MCF 10A (cell line): ENCODE data around the gene DCP1B. TPM values are rescaled to one million over a fixed set of nuclear protein-coding genes. Genes with fewer than 3 reads are reported as not detected.

Experiments
- BruUV-seq: library from RNA; stranded (reverse); fragments of 400-500 nt; replicated peaks from 2 replicates; lab custom pipeline; 2021; lab: Mats Ljungman, UMichigan
- CTCF ChIA-PET: fragments of 300-600 bp; sonication (Branson Sonifier 250); formaldehyde crosslinking; extraction: SDS; loops from one replicate; lab custom pipeline; 2021; ENCODE audit warnings: antibody characterized with exemption, inconsistent platforms; lab: Yijun Ruan, JAX
- POLR2A ChIA-PET: fragments of 300-600, 350-650 bp; sonication (Branson Sonifier 250); formaldehyde crosslinking; extraction: SDS; loops from one replicate; lab custom pipeline; 2020; ENCODE audit warnings: antibody characterized with exemption, inconsistent platforms; lab: Yijun Ruan, JAX
- DNase-seq: peaks from one replicate; pipeline ENCODE4 v3.0.0-alpha.2; 2018; ENCODE audit not compliant: unreplicated experiment
- H3K27ac Mint-ChIP-seq: one replicate; pipeline ENCODE4 v1.8.0; 2022; ENCODE audit warnings: mild to moderate bottlenecking, low read depth, mixed read lengths; ENCODE audit not compliant: unreplicated experiment
- H3K27me3 Mint-ChIP-seq: one replicate; pipeline ENCODE4 v1.8.0; 2022; ENCODE audit warnings: mixed read lengths; ENCODE audit not compliant: insufficient read depth, unreplicated experiment
- H3K36me3 Mint-ChIP-seq: one replicate; pipeline ENCODE4 v1.8.0; 2022; ENCODE audit warnings: mild to moderate bottlenecking, moderate library complexity, mixed read lengths; ENCODE audit not compliant: insufficient read depth, unreplicated experiment
- H3K4me1 Mint-ChIP-seq: one replicate; pipeline ENCODE4 v1.8.0; 2022; ENCODE audit warnings: mixed read lengths; ENCODE audit not compliant: insufficient read depth, unreplicated experiment
- H3K4me3 Mint-ChIP-seq: one replicate; pipeline ENCODE4 v1.8.0; 2022; ENCODE audit warnings: mild to moderate bottlenecking, moderate library complexity, mixed read lengths; ENCODE audit not compliant: unreplicated experiment
- H3K9me3 Mint-ChIP-seq: one replicate; pipeline ENCODE4 v1.8.0; 2022; ENCODE audit warnings: mixed read lengths; ENCODE audit not compliant: unreplicated experiment
- intact Hi-C: fragments of 100-400 bp; cut with micrococcal nuclease; formaldehyde crosslinking; loops from 2 replicates; pipeline ENCODE4 v1.14.1; 2022
- total RNA-seq: library from RNA; stranded (reverse); gene quantifications from 2 replicates; pipeline ENCODE4 v1.2.3, GENCODE V29; 2022
- TF ChIP-seq, protein P1 (sequence below): fragments of 200-600 bp; IDR thresholded peaks from one replicate; pipeline ENCODE4 v1.8.0; 2022; ENCODE audit warnings: antibody characterized with exemption, mild to moderate bottlenecking; ENCODE audit not compliant: unreplicated experiment

DCP1B gene
- total RNA-seq, 1 experiment from 2014 or later: 5.5 TPM

DNA sequence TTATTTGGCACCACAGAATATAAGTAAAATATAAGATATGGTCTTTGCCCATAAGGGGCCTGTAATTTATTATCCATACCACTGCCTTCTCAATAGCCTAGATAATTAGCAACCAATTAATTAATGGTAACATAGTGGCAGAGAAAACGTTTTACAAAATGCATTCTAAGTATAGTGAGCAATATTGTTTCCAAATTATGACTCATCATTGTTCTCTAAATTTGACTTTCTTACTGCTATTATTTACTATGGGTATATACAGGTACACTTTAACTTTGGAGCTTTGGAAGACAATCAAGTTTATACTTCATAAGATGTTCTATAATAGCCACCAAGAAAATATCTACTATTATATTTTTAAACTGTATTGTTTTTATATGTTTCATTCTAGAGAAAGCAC lies 26.7 kb downstream of the DCP1B start:
- Mint-ChIP-seq H3K27ac (no peak overlapping the region), H3K36me3 (no peaks in the 10 kb centered on the region), H3K27me3 (peaks cover 57% of the 10 kb centered on the region), H3K9me3 (no peaks in the 10 kb centered on the region), H3K4me1 (peaks cover 4% of the 10 kb centered on the region), H3K4me3 (no peak overlapping the region)
- intact Hi-C loops: no loop called here
- no TSS peak for BruUV-seq
- POLR2A ChIA-PET: interaction anchor here (1.0 kb wide), 1 partner anchor 31 kb away, joined by 5 read pairs; no protein-coding TSS in a partner anchor
- CTCF ChIA-PET: interaction anchor here (0.6 to 0.8 kb wide), 2 partner anchors 63 to 148 kb away, joined by 3 read pairs; no protein-coding TSS in a partner anchor
- DNase-seq: no peak
- TF ChIP-seq, protein P1, sequence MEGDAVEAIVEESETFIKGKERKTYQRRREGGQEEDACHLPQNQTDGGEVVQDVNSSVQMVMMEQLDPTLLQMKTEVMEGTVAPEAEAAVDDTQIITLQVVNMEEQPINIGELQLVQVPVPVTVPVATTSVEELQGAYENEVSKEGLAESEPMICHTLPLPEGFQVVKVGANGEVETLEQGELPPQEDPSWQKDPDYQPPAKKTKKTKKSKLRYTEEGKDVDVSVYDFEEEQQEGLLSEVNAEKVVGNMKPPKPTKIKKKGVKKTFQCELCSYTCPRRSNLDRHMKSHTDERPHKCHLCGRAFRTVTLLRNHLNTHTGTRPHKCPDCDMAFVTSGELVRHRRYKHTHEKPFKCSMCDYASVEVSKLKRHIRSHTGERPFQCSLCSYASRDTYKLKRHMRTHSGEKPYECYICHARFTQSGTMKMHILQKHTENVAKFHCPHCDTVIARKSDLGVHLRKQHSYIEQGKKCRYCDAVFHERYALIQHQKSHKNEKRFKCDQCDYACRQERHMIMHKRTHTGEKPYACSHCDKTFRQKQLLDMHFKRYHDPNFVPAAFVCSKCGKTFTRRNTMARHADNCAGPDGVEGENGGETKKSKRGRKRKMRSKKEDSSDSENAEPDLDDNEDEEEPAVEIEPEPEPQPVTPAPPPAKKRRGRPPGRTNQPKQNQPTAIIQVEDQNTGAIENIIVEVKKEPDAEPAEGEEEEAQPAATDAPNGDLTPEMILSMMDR: no peak

DNA sequence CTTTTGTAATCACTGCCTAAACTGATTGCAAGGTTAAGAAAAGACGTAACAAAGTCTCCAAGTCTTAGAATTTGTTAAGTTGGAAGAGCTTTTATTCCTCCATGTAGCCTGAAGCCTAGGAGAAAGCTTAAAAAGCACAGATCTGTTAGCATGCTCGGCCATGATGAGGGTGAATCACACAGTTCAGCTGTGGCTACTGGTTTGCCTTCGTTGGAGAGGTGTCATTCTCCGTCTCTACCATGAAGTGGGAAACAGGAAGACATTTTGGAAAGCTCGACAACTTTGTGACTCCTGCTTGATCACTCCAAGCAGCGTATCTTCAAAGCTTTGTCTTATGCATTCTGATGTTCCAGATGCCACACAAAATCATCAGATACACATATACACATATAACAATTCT lies 27.1 kb downstream of the DCP1B start:
- no TSS peak for BruUV-seq
- CTCF ChIA-PET: interaction anchor here (0.6 kb wide), 1 partner anchor 63 kb away, joined by 3 read pairs; no protein-coding TSS in a partner anchor
- no peak overlapping the region for H3K4me3 Mint-ChIP-seq
- H3K27ac Mint-ChIP-seq: no peak overlapping the region
- H3K36me3 Mint-ChIP-seq: no peaks in the 10 kb centered on the region
- no peak for DNase-seq
- peaks cover 57% of the 10 kb centered on the region for H3K27me3 Mint-ChIP-seq
- TF ChIP-seq, protein P1: no peak
- intact Hi-C loops: no loop called here
- POLR2A ChIA-PET: interaction anchor here (0.6 to 1.0 kb wide), 2 partner anchors 31 to 1081 kb away, joined by 3 to 5 read pairs; no protein-coding TSS in a partner anchor
- H3K4me1 Mint-ChIP-seq: peaks cover 7% of the 10 kb centered on the region
- H3K9me3 Mint-ChIP-seq: no peaks in the 10 kb centered on the region

DNA sequence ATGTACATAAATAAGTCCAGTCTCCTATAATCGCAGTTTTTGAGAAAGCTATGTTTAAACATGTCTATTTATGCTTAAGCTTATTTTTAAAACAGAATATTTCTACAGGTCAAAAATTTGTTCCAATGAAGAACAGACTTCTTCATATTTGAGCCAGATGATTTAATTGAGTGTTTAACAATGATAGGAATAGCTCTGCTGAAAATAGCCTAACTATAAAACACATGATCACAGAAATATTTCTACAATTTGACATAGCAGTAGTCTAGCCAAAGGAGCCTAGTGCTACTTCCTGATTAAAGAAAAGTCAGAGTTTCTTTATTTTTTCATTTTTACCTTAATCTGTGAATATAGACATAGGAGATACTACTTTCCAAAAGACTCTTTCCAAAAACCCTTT lies 29.4 kb downstream of the DCP1B start:
- Mint-ChIP-seq H3K4me3 (no peak overlapping the region), H3K27me3 (peaks cover 42% of the 10 kb centered on the region), H3K4me1 (peaks cover 7% of the 10 kb centered on the region), H3K9me3 (no peaks in the 10 kb centered on the region), H3K27ac (no peak overlapping the region), H3K36me3 (no peaks in the 10 kb centered on the region)
- ChIA-PET CTCF (interaction anchor here (1.1 to 1.9 kb wide), 2 partner anchors 16 to 34 kb away, joined by 3 to 6 read pairs; no protein-coding TSS in a partner anchor), POLR2A (interaction anchor here (0.5 to 1.3 kb wide), 3 partner anchors 12 to 321 kb away, joined by 3 to 5 read pairs (median 3); no protein-coding TSS in a partner anchor)
- DNase-seq: no peak
- TF ChIP-seq, protein P1: no peak
- intact Hi-C loops: no loop called here
- BruUV-seq: no TSS peak

DNA sequence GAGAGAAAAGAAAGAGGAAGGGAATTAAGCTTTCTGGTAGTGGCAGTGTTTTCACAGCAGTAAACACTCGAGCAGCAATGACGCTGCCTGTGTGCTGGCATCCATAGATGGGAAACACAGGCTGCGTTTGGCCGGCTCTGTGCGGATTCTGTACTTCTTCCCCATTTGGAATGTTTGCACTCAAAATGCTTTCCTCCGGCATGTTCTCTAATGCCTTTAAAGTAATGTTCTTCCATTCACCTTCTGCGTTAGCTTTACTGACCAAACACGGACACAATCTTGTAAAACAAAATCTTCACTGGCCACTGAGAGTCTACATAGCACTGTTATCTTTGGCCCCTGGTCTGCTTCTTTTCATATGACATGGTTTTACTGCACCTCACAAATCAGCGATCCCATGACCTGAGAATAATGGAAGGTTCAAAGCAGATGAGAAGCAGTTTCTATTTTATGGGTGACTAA lies 31.4 kb downstream of the DCP1B start:
- TF ChIP-seq, protein P1: no peak
- peaks cover 7% of the 10 kb centered on the region for H3K4me1 Mint-ChIP-seq
- no peaks in the 10 kb centered on the region for H3K9me3 Mint-ChIP-seq
- no peak overlapping the region for H3K4me3 Mint-ChIP-seq
- CTCF ChIA-PET: no interaction called here
- BruUV-seq: no TSS peak
- no peak overlapping the region for H3K27ac Mint-ChIP-seq
- intact Hi-C loops: no loop called here
- no peaks in the 10 kb centered on the region for H3K36me3 Mint-ChIP-seq
- no peak for DNase-seq
- POLR2A ChIA-PET: no interaction called here
- peaks cover 42% of the 10 kb centered on the region for H3K27me3 Mint-ChIP-seq
